C4-2B (cell line): ENCODE results near the gene SHISA2.

ENCODE experiments used
- ZFX ChIP-seq: fragments of 450-650 bp; IDR thresholded peaks from 2 replicates; pipeline ENCODE4 v1.6.1; 2017
- TF ChIP-seq, protein P1 (sequence below): fragments of 450-650 bp; conservative IDR thresholded peaks from 2 replicates; pipeline ENCODE4 v1.5.1; 2017; ENCODE audit warnings: mild to moderate bottlenecking

DNA sequence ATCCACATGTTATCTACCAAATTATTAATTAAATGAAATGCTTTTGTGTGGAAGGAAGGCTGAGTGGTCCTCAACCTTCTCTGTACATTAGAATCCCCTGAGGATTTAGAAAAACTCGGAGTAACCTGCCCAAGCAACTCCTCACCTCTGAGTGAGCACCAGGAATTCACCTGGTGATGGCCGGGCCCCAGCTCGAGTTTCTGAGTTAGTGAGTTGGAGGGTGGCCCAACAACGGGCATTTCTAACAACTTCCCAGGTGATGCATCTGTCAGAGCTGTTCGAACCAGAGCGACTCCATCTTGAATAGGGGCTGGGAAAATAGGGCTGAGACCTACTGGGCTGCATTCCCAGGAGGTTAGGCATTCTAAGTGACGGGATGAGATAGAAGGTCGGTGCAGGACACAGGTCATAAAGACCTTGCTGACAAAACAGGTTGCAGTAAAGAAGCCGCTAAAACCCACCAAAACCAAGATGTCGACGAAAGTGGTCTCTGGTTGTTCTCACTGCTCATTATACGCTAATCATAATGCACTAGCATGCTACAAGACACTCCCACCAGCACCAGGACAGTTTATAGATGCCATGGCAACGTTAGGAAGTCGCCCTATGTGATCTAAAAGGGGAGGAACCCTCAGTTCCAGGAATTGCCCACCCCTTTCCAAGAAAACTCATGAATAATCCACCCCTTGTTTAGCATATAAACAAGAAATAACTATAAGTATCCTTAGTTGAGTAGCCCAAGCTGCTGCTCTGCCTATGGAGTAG lies 44.2 kb upstream of the SHISA2 start:
- TF ChIP-seq, protein P1, sequence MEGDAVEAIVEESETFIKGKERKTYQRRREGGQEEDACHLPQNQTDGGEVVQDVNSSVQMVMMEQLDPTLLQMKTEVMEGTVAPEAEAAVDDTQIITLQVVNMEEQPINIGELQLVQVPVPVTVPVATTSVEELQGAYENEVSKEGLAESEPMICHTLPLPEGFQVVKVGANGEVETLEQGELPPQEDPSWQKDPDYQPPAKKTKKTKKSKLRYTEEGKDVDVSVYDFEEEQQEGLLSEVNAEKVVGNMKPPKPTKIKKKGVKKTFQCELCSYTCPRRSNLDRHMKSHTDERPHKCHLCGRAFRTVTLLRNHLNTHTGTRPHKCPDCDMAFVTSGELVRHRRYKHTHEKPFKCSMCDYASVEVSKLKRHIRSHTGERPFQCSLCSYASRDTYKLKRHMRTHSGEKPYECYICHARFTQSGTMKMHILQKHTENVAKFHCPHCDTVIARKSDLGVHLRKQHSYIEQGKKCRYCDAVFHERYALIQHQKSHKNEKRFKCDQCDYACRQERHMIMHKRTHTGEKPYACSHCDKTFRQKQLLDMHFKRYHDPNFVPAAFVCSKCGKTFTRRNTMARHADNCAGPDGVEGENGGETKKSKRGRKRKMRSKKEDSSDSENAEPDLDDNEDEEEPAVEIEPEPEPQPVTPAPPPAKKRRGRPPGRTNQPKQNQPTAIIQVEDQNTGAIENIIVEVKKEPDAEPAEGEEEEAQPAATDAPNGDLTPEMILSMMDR: no peak
- TF ChIP-seq ZFX: no peak
